ENCODE data around the gene PARP4. TPM values are rescaled to one million over a fixed set of nuclear protein-coding genes. Genes with fewer than 3 reads are reported as not detected.
A peak's percentile ranks its signal among the peaks of the same experiment; 100 is the strongest.
"Not testable (repeated sequence)": the region's sequence is repeated elsewhere in the genome, so short reads cannot be mapped to it uniquely, and the experiment has no call there.

The PARP4 gene
- total RNA-seq, 2 donors from 2014 or later = 35.7 to 51.8 TPM

GRCh38 chr13:24443366-24443765, 69.2 kb downstream of the PARP4 start:
- H3K4me3 ChIP-seq (ENCODE audit: low read length) = no peak overlapping the region
- Mint-ChIP-seq H3K9me3 (peaks cover 2% of the 10 kb centered on the region), H3K4me3 (no peak overlapping the region), H3K36me3 (ENCODE audit: low read depth) (peaks cover 77% of the 10 kb centered on the region), H3K27me3 (ENCODE audit: insufficient read depth) (no peaks in the 10 kb centered on the region), H3K27ac (no peak overlapping the region), H3K4me1 (no peaks in the 10 kb centered on the region)
- H3K27ac ChIP-seq (ENCODE audit: low read depth, low read length) = no peak overlapping the region
- TF ChIP-seq CTCF (conservative IDR thresholded peaks at IDR 0.05) = no peak
- DNase-seq = no peak
- WGBS, 2 experiments (ENCODE audit: insufficient coverage in 1 of 2, insufficient read length in 1 of 2) = 92 to 94% methylated on average over 3 to 4 of the region's 4 CpGs
- no peak overlapping the region for H3K9ac ChIP-seq (ENCODE audit: extremely low read depth, low read length, poor library complexity, severe bottlenecking)
- H3K36me3 ChIP-seq (ENCODE audit: control insufficient read depth, insufficient read depth, low read length) = peaks cover 44% of the 10 kb centered on the region
- no peaks in the 10 kb centered on the region for H3K27me3 ChIP-seq (ENCODE audit: control insufficient read depth, insufficient read depth, low read length, poor library complexity, severe bottlenecking)
- no peaks in the 10 kb centered on the region for H3K9me3 ChIP-seq (ENCODE audit: control insufficient read depth, low read length)
- no peaks in the 10 kb centered on the region for H3K4me1 ChIP-seq (ENCODE audit: control insufficient read depth, insufficient read depth, low read length)

DNA sequence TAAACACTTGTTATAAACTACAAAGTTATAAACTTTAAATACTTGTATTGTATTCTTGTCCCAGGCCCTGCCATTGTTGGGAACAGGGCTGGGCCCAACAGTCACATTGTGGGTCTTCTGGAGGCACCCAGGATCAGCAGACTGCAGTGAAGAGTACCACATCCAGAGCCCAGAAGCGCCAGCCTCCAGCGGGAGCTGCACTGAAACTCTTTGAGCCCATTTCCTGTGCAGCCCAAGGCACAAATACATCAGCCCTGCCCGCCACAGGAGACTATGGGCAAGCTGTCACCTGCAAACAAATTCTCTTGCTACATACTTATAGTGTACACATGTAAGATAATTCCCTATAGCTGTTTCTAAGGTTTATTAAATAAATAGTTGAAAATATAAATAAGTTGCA, 86.5 kb downstream of the PARP4 start:
- H3K4me3 ChIP-seq (ENCODE audit: low read length); H3K4me1 Mint-ChIP-seq; H3K27ac ChIP-seq (ENCODE audit: low read depth, low read length); H3K9ac ChIP-seq (ENCODE audit: extremely low read depth, low read length, poor library complexity, severe bottlenecking); H3K27ac Mint-ChIP-seq; H3K27me3 Mint-ChIP-seq (ENCODE audit: insufficient read depth); DNase-seq; H3K27me3 ChIP-seq (ENCODE audit: control insufficient read depth, insufficient read depth, low read length, poor library complexity, severe bottlenecking); H3K4me1 ChIP-seq (ENCODE audit: control insufficient read depth, insufficient read depth, low read length); H3K4me3 Mint-ChIP-seq: not testable (repeated sequence)
- 89% methylated on average over 3 of the region's 3 CpGs; no CpG with 5 or more reads in 1 of the 2 experiments for WGBS, 2 experiments (ENCODE audit: insufficient coverage in 1 of 2, insufficient read length in 1 of 2)
- Mint-ChIP-seq H3K36me3 (ENCODE audit: low read depth) (peaks cover 65% of the 10 kb centered on the region), H3K9me3 (peaks cover 16% of the 10 kb centered on the region)
- peaks cover 35% of the 10 kb centered on the region for H3K9me3 ChIP-seq (ENCODE audit: control insufficient read depth, low read length)
- H3K36me3 ChIP-seq (ENCODE audit: control insufficient read depth, insufficient read depth, low read length) = peaks cover 50% of the 10 kb centered on the region

GRCh38 chr13:24419668-24420067, 92.9 kb downstream of the PARP4 start:
- not testable (repeated sequence) for DNase-seq; H3K27ac Mint-ChIP-seq; H3K27me3 ChIP-seq (ENCODE audit: control insufficient read depth, insufficient read depth, low read length, poor library complexity, severe bottlenecking); H3K9ac ChIP-seq (ENCODE audit: extremely low read depth, low read length, poor library complexity, severe bottlenecking); H3K4me1 ChIP-seq (ENCODE audit: control insufficient read depth, insufficient read depth, low read length); H3K4me1 Mint-ChIP-seq; H3K27me3 Mint-ChIP-seq (ENCODE audit: insufficient read depth); H3K27ac ChIP-seq (ENCODE audit: low read depth, low read length); H3K4me3 Mint-ChIP-seq
- Histone ChIP-seq H3K4me3 (ENCODE audit: low read length) (peak overlapping the region; percentile 72), H3K9me3 (ENCODE audit: control insufficient read depth, low read length) (peaks cover 59% of the 10 kb centered on the region), H3K36me3 (ENCODE audit: control insufficient read depth, insufficient read depth, low read length) (peaks cover 41% of the 10 kb centered on the region)
- 77 to 78% methylated on average over 6 of the region's 6 CpGs for WGBS, 2 experiments (ENCODE audit: insufficient coverage in 1 of 2, insufficient read length in 1 of 2)
- Mint-ChIP-seq H3K9me3 (peaks cover 46% of the 10 kb centered on the region), H3K36me3 (ENCODE audit: low read depth) (peaks cover 66% of the 10 kb centered on the region)

- no peaks in the 10 kb centered on the region for H3K9me3 Mint-ChIP-seq
- no peaks in the 10 kb centered on the region for H3K4me1 ChIP-seq (ENCODE audit: control insufficient read depth, insufficient read depth, low read length)
- peaks cover 7% of the 10 kb centered on the region for H3K27me3 Mint-ChIP-seq (ENCODE audit: insufficient read depth)
- H3K9me3 ChIP-seq (ENCODE audit: control insufficient read depth, low read length) = no peaks in the 10 kb centered on the region
- DNase-seq = no peak
- no peaks in the 10 kb centered on the region for H3K36me3 Mint-ChIP-seq (ENCODE audit: low read depth)
- no peaks in the 10 kb centered on the region for H3K4me1 Mint-ChIP-seq
- H3K4me3 ChIP-seq (ENCODE audit: low read length) = no peak overlapping the region
- H3K4me3 Mint-ChIP-seq = no peak overlapping the region
- H3K27ac Mint-ChIP-seq = no peak overlapping the region
- H3K27me3 ChIP-seq (ENCODE audit: control insufficient read depth, insufficient read depth, low read length, poor library complexity, severe bottlenecking) = no peaks in the 10 kb centered on the region
- H3K9ac ChIP-seq (ENCODE audit: extremely low read depth, low read length, poor library complexity, severe bottlenecking) = no peak overlapping the region
- WGBS, 2 experiments (ENCODE audit: insufficient coverage in 1 of 2, insufficient read length in 1 of 2) = 80 to 88% methylated on average over 1 to 2 of the region's 3 CpGs
- no peaks in the 10 kb centered on the region for H3K36me3 ChIP-seq (ENCODE audit: control insufficient read depth, insufficient read depth, low read length)
- no peak overlapping the region for H3K27ac ChIP-seq (ENCODE audit: low read depth, low read length)
- TF ChIP-seq CTCF (conservative IDR thresholded peaks at IDR 0.05) = peak; percentile 58
Measured at GRCh38 chr13:24407844-24408243, 104.7 kb downstream of the PARP4 start.

Data from endodermal cell (in vitro differentiated cells).